NCI-H1417 (cell line): ENCODE measurements around the gene NDUFAB1.
"Not testable (repeated sequence)": the region's sequence is repeated elsewhere in the genome, so short reads cannot be mapped to it uniquely, and the experiment has no call there.

Experiments
- DNase-seq, 3 experiments: peaks; one replicate each; lab custom pipeline; 2025; lab: John Stamatoyannopoulos, UW

Gene NDUFAB1

GRCh38 chr16:23554536-23554935 is 41.6 kb downstream of the NDUFAB1 start:
- DNase-seq = no peak

DNA sequence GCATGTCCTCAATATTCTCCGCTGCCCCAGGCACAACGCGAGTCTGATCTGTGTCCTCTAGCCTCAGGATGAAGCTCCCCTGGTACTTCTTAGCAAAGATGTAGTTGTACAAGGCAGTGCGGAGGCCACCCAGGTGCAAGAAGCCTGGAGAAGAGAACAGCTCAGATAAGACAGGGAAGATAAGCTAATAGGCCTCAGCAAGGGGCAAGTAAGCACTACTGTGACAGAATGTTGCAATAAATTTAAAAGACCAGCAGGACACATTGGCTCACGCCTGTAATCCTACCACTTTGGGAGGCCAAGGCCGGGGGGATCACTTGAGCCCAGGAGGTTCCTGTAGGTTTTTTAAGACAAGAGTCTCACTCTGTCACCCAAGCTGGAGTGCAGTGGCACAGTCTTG is 44.0 kb downstream of the NDUFAB1 start:
- no peak for DNase-seq

DNA sequence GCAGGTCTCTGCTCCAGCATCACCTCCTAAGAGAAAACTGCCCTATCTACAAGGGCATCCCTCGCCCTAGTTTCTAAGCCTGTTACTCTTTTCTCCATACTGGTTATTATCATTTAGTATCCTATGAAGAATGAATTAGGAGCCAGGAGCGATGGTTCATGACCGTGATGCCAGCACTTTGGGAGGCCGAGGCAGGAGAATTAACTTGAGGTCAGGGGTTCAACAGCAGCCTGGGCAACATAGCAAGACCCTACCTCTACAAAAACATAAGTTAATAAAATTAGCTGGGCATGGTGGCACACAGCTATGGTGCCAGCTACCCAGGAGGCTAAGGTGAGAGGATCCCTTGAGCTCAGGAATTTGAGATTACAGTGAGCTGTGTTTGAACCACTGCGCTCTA is 46.2 kb downstream of the NDUFAB1 start:
- DNase-seq = no peak

GRCh38 chr16:23544436-23544835 is 51.7 kb downstream of the NDUFAB1 start:
- no peak for DNase-seq

- not testable (repeated sequence) for DNase-seq
Observed at GRCh38 chr16:23540817-23541178, 55.3 kb downstream of the NDUFAB1 start.

DNA sequence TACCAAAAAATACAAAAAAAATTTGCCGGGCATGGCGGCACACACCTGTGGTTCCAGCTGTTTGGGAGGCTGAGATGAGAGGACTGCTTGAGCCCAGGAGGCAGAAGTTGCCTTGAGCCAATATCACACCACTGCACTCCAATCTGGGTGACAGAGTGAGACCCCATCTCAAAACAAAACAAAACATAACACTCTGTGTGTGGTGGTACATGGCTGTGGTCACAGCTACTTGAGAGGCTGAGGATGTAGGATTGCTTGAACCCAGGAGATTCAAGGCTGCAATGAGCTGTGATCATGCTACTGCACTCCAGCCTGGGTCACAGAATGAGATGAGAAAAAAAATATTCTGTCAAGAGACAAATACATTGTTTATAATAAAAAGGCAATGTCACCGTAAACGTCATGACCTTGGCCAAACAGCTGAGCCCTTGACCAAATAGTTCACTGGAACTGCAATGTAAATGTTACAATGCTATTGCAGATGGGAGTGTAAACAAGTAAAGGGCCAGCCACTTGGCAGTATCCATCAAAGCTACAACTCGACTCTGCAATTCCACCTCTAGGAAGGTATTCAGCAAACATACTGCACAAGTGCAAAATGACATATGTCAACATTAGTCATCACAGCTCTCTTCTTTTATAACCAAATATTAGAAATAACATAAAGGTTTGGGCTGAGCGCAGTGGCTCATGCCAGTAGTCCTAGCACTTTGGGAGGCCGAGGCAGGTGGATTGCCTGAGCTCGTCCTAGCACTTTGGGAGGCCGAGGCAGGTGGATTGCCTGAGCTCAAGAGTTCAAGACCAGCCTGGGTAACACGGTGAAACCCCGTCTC is 55.9 kb downstream of the NDUFAB1 start:
- DNase-seq = peak in 1 of 3 experiments; percentile 23

GRCh38 chr16:23538919-23539278 is 57.2 kb downstream of the NDUFAB1 start:
- no peak for DNase-seq

DNA sequence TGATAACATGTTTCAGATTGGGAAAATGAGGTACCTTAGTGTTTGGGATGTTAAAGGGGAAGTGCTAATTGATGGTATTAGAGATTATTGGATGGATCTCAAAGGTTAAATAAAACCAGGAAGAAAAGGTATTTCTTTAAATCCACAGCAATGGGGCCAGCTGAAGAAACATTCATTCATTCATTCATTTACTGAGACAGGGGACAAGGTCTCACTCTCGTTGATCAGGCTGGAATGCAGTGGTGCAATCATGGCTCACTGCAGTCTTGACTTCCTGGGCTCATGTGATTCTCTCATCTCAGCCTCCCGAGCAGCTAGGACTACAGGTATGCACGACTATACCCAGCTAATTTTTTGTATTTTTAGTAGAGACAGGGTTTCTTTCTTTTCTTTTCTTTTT is 58.7 kb downstream of the NDUFAB1 start:
- no peak for DNase-seq

- no peak for DNase-seq
Observed at GRCh38 chr16:23535901-23536300, 60.2 kb downstream of the NDUFAB1 start.

- DNase-seq = no peak
Observed at GRCh38 chr16:23534868-23535860, 61.0 kb downstream of the NDUFAB1 start.

DNA sequence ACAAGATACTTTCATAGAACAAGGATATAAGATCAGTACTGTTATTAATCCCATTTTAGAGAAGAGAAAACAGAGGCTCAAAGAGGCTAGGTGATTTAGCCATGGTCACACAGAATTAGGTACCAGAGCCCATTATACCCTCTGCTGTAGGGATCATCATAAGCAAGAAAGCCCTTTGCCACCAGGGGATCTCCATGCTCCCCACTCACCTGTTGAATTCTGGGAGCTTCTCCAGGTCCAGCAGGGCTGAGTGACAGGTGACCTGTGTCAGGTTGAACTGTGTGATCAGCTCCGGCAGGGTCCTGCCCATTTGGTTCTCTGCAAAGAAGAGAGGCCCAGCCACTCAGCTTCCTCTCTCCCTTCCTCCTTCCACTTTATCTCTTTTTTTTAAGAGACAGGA is 63.7 kb downstream of the NDUFAB1 start:
- DNase-seq = no peak
